SK-N-SH treated with all-trans-retinoic acid at 6 μM for 48 hours (cell line): ENCODE results near the gene POU6F2.

Source experiments
- ATAC-seq: fragments of 200-7000 bp; cut with Tn5 transposase; 3 replicates; pipeline ENCODE4 v1.9.1; 2020; ENCODE audit warnings: mild to moderate bottlenecking, moderate library complexity
- BACH2 ChIP-seq: fragments of 250-450 bp; sonication (Bioruptor Pico); IDR thresholded peaks from 2 replicates; pipeline ENCODE4 v1.9.0; 2021; ENCODE audit warnings: mild to moderate bottlenecking, borderline replicate concordance
- CREB5 ChIP-seq: fragments of 250-450 bp; sonication (Bioruptor Pico); IDR thresholded peaks from 2 replicates; pipeline ENCODE4 v1.5.1; 2020; ENCODE audit warnings: low read depth, mild to moderate bottlenecking, moderate library complexity
- CSDC2 ChIP-seq: fragments of 250-450 bp; sonication (Bioruptor Pico); IDR thresholded peaks from 2 replicates; pipeline ENCODE4 v1.5.0; 2020; ENCODE audit warnings: mild to moderate bottlenecking, moderate library complexity
- CSRNP3 ChIP-seq: fragments of 250-450 bp; sonication (Bioruptor Pico); IDR thresholded peaks from 2 replicates; pipeline ENCODE4 v1.5.1; 2021; ENCODE audit warnings: mild to moderate bottlenecking, moderate library complexity
- GLIS3 ChIP-seq: fragments of 250-450 bp; sonication (Bioruptor Pico); IDR thresholded peaks from 2 replicates; pipeline ENCODE4 v1.5.0; 2020; ENCODE audit warnings: mild to moderate bottlenecking, moderate library complexity
- ISL1 ChIP-seq: fragments of 250-450 bp; sonication (Bioruptor Pico); IDR thresholded peaks from 2 replicates; pipeline ENCODE4 v2.1.2; 2022; ENCODE audit warnings: mild to moderate bottlenecking, moderate library complexity
- OSR1 ChIP-seq: fragments of 250-450 bp; sonication (Bioruptor Pico); IDR thresholded peaks from 2 replicates; pipeline ENCODE4 v1.8.0; 2022; ENCODE audit warnings: moderate library complexity, mild to moderate bottlenecking, inconsistent platforms
- PPARA ChIP-seq: fragments of 250-450 bp; sonication (Bioruptor Pico); IDR thresholded peaks from 2 replicates; pipeline ENCODE4 v1.5.0; 2020; ENCODE audit warnings: mild to moderate bottlenecking, borderline replicate concordance
- RARB ChIP-seq: fragments of 250-450 bp; sonication (Bioruptor Pico); IDR thresholded peaks from 2 replicates; pipeline ENCODE4 v1.8.0; 2021; ENCODE audit warnings: mild to moderate bottlenecking, moderate library complexity
- SNAI2 ChIP-seq: fragments of 250-450 bp; sonication (Bioruptor Pico); IDR thresholded peaks from 2 replicates; pipeline ENCODE4 v1.5.0; 2020; ENCODE audit warnings: mild to moderate bottlenecking, moderate library complexity
- TCF4 ChIP-seq: fragments of 250-450 bp; sonication (Bioruptor Pico); IDR thresholded peaks from 2 replicates; pipeline ENCODE4 v1.8.0; 2021; ENCODE audit warnings: mild to moderate bottlenecking, moderate library complexity, borderline replicate concordance
- TOX ChIP-seq: fragments of 250-450 bp; sonication (Bioruptor Pico); IDR thresholded peaks from 2 replicates; pipeline ENCODE4 v1.8.0; 2021; ENCODE audit warnings: mild to moderate bottlenecking, moderate library complexity, borderline replicate concordance
- ZFP30 ChIP-seq: fragments of 450-650 bp; formaldehyde crosslinking; IDR thresholded peaks from 2 replicates; pipeline ENCODE4 v1.5.0; 2022; ENCODE audit warnings: mild to moderate bottlenecking, moderate library complexity
- ZNF70 ChIP-seq: fragments of 450-650 bp; formaldehyde crosslinking; IDR thresholded peaks from 2 replicates; pipeline ENCODE4 v1.5.0; 2020; ENCODE audit warnings: mild to moderate bottlenecking, moderate library complexity
- ZNF8 ChIP-seq: fragments of 450-650 bp; formaldehyde crosslinking; IDR thresholded peaks from 2 replicates; pipeline ENCODE4 v1.5.0; 2020; ENCODE audit warnings: mild to moderate bottlenecking, moderate library complexity
- TF ChIP-seq, protein P1 (sequence below): fragments of 250-450 bp; sonication (Bioruptor Pico); IDR thresholded peaks from 2 replicates; pipeline ENCODE4 v1.8.0; 2020; ENCODE audit warnings: mild to moderate bottlenecking, moderate library complexity, borderline replicate concordance
- TF ChIP-seq, protein P2 (sequence below): fragments of 250-450 bp; sonication (Bioruptor Pico); IDR thresholded peaks from 2 replicates; pipeline ENCODE4 v1.8.0; 2021; ENCODE audit warnings: low read depth, mild to moderate bottlenecking, moderate library complexity, borderline replicate concordance
- TF ChIP-seq, protein P3 (sequence below): fragments of 250-450 bp; sonication (Bioruptor Pico); IDR thresholded peaks from 2 replicates; pipeline ENCODE4 v1.5.0; 2020; ENCODE audit warnings: mild to moderate bottlenecking, moderate library complexity

POU6F2 gene

DNA sequence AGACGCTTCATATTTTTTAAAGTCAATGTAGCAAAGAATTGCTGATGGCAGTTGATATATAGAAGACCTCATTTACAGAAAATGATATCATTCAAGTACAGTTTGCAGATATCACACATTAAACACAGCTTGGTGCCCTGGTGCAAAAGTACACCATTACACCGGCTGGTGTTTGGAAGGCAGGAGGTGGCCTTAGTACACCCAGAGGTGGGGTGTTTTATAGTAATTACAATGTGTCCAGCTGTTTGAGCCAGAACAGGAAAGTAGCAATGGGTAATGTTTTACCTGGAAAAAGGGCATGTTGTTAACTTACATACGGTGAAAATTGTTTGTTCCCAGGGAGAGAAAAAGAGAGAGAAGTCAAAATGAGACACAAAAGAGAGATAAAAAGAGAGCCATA is 485.5 kb downstream of the POU6F2 start:
- no peak for TF ChIP-seq ISL1 (CRISPR knock-in tag)
- TF ChIP-seq SNAI2 (CRISPR knock-in tag): no peak
- TF ChIP-seq, protein P1, sequence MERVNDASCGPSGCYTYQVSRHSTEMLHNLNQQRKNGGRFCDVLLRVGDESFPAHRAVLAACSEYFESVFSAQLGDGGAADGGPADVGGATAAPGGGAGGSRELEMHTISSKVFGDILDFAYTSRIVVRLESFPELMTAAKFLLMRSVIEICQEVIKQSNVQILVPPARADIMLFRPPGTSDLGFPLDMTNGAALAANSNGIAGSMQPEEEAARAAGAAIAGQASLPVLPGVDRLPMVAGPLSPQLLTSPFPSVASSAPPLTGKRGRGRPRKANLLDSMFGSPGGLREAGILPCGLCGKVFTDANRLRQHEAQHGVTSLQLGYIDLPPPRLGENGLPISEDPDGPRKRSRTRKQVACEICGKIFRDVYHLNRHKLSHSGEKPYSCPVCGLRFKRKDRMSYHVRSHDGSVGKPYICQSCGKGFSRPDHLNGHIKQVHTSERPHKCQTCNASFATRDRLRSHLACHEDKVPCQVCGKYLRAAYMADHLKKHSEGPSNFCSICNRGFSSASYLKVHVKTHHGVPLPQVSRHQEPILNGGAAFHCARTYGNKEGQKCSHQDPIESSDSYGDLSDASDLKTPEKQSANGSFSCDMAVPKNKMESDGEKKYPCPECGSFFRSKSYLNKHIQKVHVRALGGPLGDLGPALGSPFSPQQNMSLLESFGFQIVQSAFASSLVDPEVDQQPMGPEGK (CRISPR knock-in tag): no peak
- TF ChIP-seq GLIS3 (CRISPR knock-in tag): no peak
- TF ChIP-seq, protein P2, sequence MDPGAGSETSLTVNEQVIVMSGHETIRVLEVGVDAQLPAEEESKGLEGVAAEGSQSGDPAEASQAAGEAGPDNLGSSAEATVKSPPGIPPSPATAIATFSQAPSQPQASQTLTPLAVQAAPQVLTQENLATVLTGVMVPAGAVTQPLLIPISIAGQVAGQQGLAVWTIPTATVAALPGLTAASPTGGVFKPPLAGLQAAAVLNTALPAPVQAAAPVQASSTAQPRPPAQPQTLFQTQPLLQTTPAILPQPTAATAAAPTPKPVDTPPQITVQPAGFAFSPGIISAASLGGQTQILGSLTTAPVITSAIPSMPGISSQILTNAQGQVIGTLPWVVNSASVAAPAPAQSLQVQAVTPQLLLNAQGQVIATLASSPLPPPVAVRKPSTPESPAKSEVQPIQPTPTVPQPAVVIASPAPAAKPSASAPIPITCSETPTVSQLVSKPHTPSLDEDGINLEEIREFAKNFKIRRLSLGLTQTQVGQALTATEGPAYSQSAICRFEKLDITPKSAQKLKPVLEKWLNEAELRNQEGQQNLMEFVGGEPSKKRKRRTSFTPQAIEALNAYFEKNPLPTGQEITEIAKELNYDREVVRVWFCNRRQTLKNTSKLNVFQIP (CRISPR knock-in tag): no peak
- no peak for TF ChIP-seq OSR1 (CRISPR knock-in tag)
- no peak for TF ChIP-seq TOX (CRISPR knock-in tag)
- TF ChIP-seq ZNF8 (CRISPR knock-in tag): no peak
- ATAC-seq: no peak

DNA sequence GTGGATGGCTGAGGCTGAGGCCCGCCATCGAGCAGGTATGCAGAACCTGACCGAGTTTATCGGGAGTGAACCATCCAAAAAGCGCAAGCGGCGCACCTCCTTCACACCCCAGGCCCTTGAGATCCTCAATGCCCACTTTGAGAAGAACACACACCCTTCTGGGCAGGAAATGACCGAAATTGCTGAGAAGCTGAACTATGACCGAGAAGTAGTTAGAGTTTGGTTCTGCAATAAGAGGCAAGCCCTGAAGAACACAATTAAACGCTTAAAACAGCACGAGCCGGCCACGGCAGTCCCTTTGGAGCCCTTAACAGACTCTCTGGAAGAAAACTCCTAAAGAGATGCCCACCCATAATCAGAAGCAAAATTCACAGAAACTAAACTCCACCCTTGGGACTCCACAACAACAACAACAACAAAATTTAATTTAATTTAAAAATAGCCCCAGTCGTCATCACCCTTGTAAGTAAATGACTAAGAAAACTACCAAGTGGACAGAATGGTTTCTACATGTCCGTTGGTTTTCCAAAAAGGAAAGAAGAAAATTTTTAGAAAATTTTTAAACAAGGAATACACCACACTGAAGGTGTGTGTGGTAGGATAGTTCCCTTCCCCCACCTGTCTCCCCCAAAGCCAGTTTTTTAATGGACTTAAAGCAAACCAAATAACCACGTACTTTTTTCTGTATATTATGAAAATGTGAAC is 486.8 kb downstream of the POU6F2 start:
- TF ChIP-seq TCF4 (CRISPR knock-in tag): no peak
- TF ChIP-seq ZFP30 (CRISPR knock-in tag): no peak
- TF ChIP-seq BACH2 (CRISPR knock-in tag): no peak
- TF ChIP-seq, protein P2 (CRISPR knock-in tag): no peak
- TF ChIP-seq RARB (CRISPR knock-in tag): no peak
- no peak for TF ChIP-seq TOX (CRISPR knock-in tag)
- no peak for TF ChIP-seq ISL1 (CRISPR knock-in tag)
- no peak for TF ChIP-seq CSDC2 (CRISPR knock-in tag)
- ATAC-seq: peak; percentile 46

DNA sequence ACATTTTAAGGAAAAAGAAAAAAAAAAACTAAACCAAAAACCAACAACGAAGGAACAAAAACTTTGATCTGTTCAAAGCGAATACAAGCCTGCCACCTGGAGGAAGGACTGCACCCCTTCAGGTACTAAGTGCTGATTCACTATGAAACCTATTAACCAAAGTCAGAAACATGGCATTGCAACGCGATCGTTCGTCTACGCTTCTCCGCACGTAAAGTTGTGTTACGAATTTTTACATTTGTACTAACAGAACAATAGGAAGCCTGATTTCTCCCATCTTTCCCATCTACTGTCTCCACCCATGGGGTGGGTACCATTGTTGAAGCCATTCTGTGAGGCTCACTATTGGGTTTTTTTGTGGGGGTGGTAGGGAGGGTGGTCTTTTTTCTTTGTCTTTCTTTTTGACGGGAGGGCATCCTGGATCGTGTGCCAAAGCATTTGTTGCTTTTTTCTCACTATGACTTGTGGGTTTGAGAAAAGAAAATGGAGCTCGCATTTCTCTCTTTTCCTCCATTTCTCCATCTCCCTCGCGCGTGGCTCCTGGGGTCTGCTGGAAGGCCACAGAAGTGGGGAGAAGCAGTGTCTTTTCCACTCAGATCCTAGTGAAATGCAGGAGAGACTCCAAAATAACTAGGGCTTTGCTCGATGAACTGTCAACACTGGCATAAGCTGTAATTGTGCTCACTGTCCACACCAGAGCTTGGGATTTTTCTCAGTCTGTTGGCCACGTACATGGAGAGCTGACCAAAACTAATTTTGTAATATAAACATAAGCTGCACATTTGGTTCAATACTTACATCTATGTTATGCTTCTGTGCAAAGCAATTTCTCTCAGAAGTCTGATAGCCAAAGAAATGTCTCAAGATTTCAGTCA is 487.6 kb downstream of the POU6F2 start:
- no peak for TF ChIP-seq CSDC2 (CRISPR knock-in tag)
- no peak for TF ChIP-seq CSRNP3 (CRISPR knock-in tag)
- TF ChIP-seq, all 23 proteins: peak for 0
- ATAC-seq: peak; percentile 96

- no peak for ATAC-seq
- TF ChIP-seq, protein P3, sequence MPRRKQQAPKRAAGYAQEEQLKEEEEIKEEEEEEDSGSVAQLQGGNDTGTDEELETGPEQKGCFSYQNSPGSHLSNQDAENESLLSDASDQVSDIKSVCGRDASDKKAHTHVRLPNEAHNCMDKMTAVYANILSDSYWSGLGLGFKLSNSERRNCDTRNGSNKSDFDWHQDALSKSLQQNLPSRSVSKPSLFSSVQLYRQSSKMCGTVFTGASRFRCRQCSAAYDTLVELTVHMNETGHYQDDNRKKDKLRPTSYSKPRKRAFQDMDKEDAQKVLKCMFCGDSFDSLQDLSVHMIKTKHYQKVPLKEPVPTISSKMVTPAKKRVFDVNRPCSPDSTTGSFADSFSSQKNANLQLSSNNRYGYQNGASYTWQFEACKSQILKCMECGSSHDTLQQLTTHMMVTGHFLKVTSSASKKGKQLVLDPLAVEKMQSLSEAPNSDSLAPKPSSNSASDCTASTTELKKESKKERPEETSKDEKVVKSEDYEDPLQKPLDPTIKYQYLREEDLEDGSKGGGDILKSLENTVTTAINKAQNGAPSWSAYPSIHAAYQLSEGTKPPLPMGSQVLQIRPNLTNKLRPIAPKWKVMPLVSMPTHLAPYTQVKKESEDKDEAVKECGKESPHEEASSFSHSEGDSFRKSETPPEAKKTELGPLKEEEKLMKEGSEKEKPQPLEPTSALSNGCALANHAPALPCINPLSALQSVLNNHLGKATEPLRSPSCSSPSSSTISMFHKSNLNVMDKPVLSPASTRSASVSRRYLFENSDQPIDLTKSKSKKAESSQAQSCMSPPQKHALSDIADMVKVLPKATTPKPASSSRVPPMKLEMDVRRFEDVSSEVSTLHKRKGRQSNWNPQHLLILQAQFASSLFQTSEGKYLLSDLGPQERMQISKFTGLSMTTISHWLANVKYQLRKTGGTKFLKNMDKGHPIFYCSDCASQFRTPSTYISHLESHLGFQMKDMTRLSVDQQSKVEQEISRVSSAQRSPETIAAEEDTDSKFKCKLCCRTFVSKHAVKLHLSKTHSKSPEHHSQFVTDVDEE: no peak
- no peak for TF ChIP-seq CREB5 (CRISPR knock-in tag)
- TF ChIP-seq RARB (CRISPR knock-in tag): no peak
- TF ChIP-seq ZNF70 (CRISPR knock-in tag): no peak
- TF ChIP-seq BACH2 (CRISPR knock-in tag): no peak
- TF ChIP-seq, protein P2 (CRISPR knock-in tag): no peak
- no peak for TF ChIP-seq GLIS3 (CRISPR knock-in tag)
- TF ChIP-seq CSRNP3 (CRISPR knock-in tag): no peak
- no peak for TF ChIP-seq PPARA
- no peak for TF ChIP-seq ZFP30 (CRISPR knock-in tag)
- TF ChIP-seq TOX (CRISPR knock-in tag): no peak
- TF ChIP-seq SNAI2 (CRISPR knock-in tag): no peak
Measured at GRCh38 chr7:39468261-39468660, 490.6 kb downstream of the POU6F2 start.
